ENCODE results near the gene SPDYE16.

DNA sequence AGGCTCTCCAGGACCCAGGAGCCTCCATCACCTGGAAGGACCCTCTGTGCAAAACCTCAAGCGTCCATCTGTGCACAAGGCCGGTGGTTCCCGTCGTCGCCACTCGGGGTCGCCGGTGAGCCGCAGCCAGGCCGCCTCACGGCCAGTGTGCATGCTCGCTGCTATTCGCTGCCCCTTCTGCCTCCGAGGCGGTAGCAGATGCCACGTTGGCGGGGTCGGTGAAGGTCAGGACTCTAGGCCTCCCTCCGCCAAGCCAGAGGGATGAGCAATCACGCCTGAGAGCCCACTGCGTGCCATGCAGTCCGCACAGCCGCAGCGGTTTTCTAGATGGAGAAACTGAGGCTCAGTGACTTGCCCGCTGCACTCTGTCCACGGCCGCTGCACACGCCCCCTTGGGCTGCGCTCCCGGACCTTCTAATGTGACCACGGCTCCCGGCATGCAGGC lies 27.1 kb downstream of the SPDYE16 start:
- TF ChIP-seq, protein P1, sequence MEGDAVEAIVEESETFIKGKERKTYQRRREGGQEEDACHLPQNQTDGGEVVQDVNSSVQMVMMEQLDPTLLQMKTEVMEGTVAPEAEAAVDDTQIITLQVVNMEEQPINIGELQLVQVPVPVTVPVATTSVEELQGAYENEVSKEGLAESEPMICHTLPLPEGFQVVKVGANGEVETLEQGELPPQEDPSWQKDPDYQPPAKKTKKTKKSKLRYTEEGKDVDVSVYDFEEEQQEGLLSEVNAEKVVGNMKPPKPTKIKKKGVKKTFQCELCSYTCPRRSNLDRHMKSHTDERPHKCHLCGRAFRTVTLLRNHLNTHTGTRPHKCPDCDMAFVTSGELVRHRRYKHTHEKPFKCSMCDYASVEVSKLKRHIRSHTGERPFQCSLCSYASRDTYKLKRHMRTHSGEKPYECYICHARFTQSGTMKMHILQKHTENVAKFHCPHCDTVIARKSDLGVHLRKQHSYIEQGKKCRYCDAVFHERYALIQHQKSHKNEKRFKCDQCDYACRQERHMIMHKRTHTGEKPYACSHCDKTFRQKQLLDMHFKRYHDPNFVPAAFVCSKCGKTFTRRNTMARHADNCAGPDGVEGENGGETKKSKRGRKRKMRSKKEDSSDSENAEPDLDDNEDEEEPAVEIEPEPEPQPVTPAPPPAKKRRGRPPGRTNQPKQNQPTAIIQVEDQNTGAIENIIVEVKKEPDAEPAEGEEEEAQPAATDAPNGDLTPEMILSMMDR (IDR thresholded peaks at IDR 0.05; ENCODE audit: borderline replicate concordance, extremely low read depth, low read length, poor library complexity, severe bottlenecking) = peak; percentile 81
- no peak for TF ChIP-seq EZH2 (IDR thresholded peaks at IDR 0.05; ENCODE audit: borderline replicate concordance, low read depth, low read length, severe bottlenecking)

All from DND-41 (cell line).